Measurements from ENCODE around the gene NFE2L3. TPM values are rescaled to one million over a fixed set of nuclear protein-coding genes. Genes with fewer than 3 reads are reported as not detected.
A peak's percentile ranks its signal among the peaks of the same experiment; 100 is the strongest.
"Not testable (repeated sequence)": the region's sequence is repeated elsewhere in the genome, so short reads cannot be mapped to it uniquely, and the experiment has no call there.

Gene NFE2L3
- total and polyA plus RNA-seq, 2 of the 4 experiments (the other 2 are of a cell fraction) = 28.0 to 43.2 TPM

DNA sequence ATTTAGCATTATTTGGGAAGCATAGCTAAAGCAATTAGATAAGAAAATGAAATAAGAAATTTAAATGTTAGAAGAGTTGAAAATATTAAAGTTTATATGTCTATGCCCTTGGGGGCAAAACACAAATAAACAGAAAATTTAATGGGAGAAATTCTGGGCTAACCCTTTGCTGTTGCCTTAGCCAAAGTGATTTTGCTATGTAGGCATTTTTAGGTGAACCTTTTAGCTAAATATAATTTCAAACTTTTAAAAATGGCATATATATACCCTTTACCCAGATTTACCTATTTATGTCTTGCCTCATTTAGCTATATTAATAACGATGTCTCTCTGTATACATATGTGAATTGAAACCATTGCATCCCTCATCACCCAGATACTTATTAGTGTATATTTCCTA is 20.1 kb downstream of the NFE2L3 start:
- Histone ChIP-seq H3K9me1 (ENCODE audit: insufficient read depth, low read length) (peaks cover 8% of the 10 kb centered on the region), H3K27ac (ENCODE audit: insufficient read depth, low read length) (no peak overlapping the region), H3K9ac (ENCODE audit: low read depth, low read length) (no peak overlapping the region), H4K20me1 (ENCODE audit: insufficient read depth, low read length) (no peaks in the 10 kb centered on the region), H3K56ac (ENCODE audit: extremely low read depth, insufficient read depth, low read length) (no peak overlapping the region), H4K8ac (ENCODE audit: low read depth in 2 of 2, low read length in 2 of 2) (no peak overlapping the region), H2AK5ac (ENCODE audit: low read depth, low read length) (no peak overlapping the region), H4K91ac (ENCODE audit: insufficient read depth, low read depth, low read length) (no peak overlapping the region), H3K4me2 (ENCODE audit: low read depth, low read length) (no peak overlapping the region), H3K14ac (replicated peaks; ENCODE audit: low read depth, low read length) (no peak overlapping the region), H3K9me3 (ENCODE audit: control insufficient read depth, insufficient read depth, low read length) (no peaks in the 10 kb centered on the region), H3K36me3 (ENCODE audit: control insufficient read depth, insufficient read depth, low read length) (no peaks in the 10 kb centered on the region), H3K4me1 (ENCODE audit: control insufficient read depth, insufficient read depth, low read length) (peaks cover 3% of the 10 kb centered on the region; the same call in 1 of the 2 replicates), H3K23ac (ENCODE audit: low read depth, low read length) (no peak overlapping the region), H3K4me3 (ENCODE audit: insufficient read depth, low read depth, low read length) (no peak overlapping the region), H2BK5ac (ENCODE audit: low read depth, low read length, poor library complexity, severe bottlenecking) (no peak overlapping the region), H3K18ac (ENCODE audit: low read depth, low read length) (no peak overlapping the region), H3K4ac (ENCODE audit: low read depth, low read length) (no peak overlapping the region), H2AK9ac (replicated peaks; ENCODE audit: low read depth, low read length, poor library complexity) (no peak overlapping the region), H2AFZ (replicated peaks; ENCODE audit: low read length, poor library complexity) (no peak overlapping the region), H2BK15ac (ENCODE audit: low read depth, low read length) (no peak overlapping the region), H2BK120ac (ENCODE audit: low read depth, low read length) (no peak overlapping the region), H4K5ac (ENCODE audit: low read depth, low read length) (no peak overlapping the region), H3K27me3 (ENCODE audit: control insufficient read depth, insufficient read depth, low read length) (no peaks in the 10 kb centered on the region), H3K79me1 (ENCODE audit: low read depth in 1 of 2, low read length in 2 of 2) (peaks cover 3 to 9% of the 10 kb centered on the region in 2 experiments; a peak in 2 of 4 replicates), H2BK20ac (ENCODE audit: low read depth, low read length) (no peak overlapping the region)
- DNase-seq = no peak
- dilution Hi-C loops (cut with HindIII; ENCODE audit: low sequenced_read_pairs, unreplicated experiment) = no loop called here
- in situ Hi-C loops (cut with MboI; ENCODE audit: low sequenced_read_pairs) = no loop called here
- ChIA-PET POLR2A (ENCODE audit: unreplicated experiment) (interaction anchor here (0.5 kb wide), 1 partner anchor 1084 kb away, joined by 11 read pairs; no protein-coding TSS in a partner anchor), CTCF (no interaction called here)
- WGBS, 2 experiments (ENCODE audit: extremely low coverage in 2 of 2, insufficient read length in 1 of 2) = no CpG with 5 or more reads among the region's 1 CpG
- BruUV-seq (replicated peaks) = no TSS peak
- TF ChIP-seq FOS (IDR thresholded peaks at IDR 0.05; ENCODE audit: low read depth, low read length) (no peak), MAFK (IDR thresholded peaks at IDR 0.05; ENCODE audit: low read depth, low read length) (peak; percentile 77), RCOR1 (IDR thresholded peaks at IDR 0.05; ENCODE audit: insufficient replicate concordance, low read length) (no peak), SMC3 (IDR thresholded peaks at IDR 0.05; ENCODE audit: low read depth, low read length) (no peak), NFE2L2 (IDR thresholded peaks at IDR 0.05; ENCODE audit: low read depth, low read length) (no peak)
- intact Hi-C loops (cut with micrococcal nuclease) = no loop called here
- ATAC-seq (ENCODE audit: low read depth) = no peak

DNA sequence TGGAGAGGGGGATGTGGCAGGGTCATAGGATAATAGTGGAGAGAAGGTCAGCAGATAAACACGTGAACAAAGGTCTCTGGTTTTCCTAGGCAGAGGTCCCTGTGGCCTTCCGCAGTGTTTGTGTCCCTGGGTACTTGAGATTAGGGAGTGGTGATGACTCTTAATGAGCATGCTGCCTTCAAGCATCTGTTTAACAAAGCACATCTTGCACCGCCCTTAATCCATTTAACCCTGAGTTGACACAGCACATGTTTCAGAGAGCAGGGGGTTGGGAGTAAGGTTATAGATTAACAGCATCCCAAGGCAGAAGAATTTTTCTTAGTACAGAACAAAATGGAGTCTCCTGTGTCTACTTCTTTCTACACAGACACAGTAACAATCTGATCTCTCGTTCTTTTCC is 23.9 kb downstream of the NFE2L3 start:
- H3K14ac ChIP-seq (replicated peaks; ENCODE audit: low read depth, low read length); in situ Hi-C loops (cut with MboI; ENCODE audit: low sequenced_read_pairs); H2BK5ac ChIP-seq (ENCODE audit: low read depth, low read length, poor library complexity, severe bottlenecking); H2AFZ ChIP-seq (replicated peaks; ENCODE audit: low read length, poor library complexity); H3K4me2 ChIP-seq (ENCODE audit: low read depth, low read length); H3K4me1 ChIP-seq (ENCODE audit: control insufficient read depth, insufficient read depth, low read length); intact Hi-C loops (cut with micrococcal nuclease); H3K9me3 ChIP-seq (ENCODE audit: control insufficient read depth, insufficient read depth, low read length); ATAC-seq (ENCODE audit: low read depth); H4K20me1 ChIP-seq (ENCODE audit: insufficient read depth, low read length); BruUV-seq (replicated peaks); H2AK9ac ChIP-seq (replicated peaks; ENCODE audit: low read depth, low read length, poor library complexity); H3K9me1 ChIP-seq (ENCODE audit: insufficient read depth, low read length); H3K27ac ChIP-seq (ENCODE audit: insufficient read depth, low read length); H3K18ac ChIP-seq (ENCODE audit: low read depth, low read length); H2BK120ac ChIP-seq (ENCODE audit: low read depth, low read length); H2BK15ac ChIP-seq (ENCODE audit: low read depth, low read length); H4K8ac ChIP-seq (ENCODE audit: low read depth in 2 of 2, low read length in 2 of 2); H3K79me1 ChIP-seq (ENCODE audit: low read depth in 1 of 2, low read length in 2 of 2); H3K36me3 ChIP-seq (ENCODE audit: control insufficient read depth, insufficient read depth, low read length); H3K23ac ChIP-seq (ENCODE audit: low read depth, low read length); H3K4me3 ChIP-seq (ENCODE audit: insufficient read depth, low read depth, low read length); DNase-seq; POLR2A ChIA-PET (ENCODE audit: unreplicated experiment); dilution Hi-C loops (cut with HindIII; ENCODE audit: low sequenced_read_pairs, unreplicated experiment); H2BK20ac ChIP-seq (ENCODE audit: low read depth, low read length); H3K27me3 ChIP-seq (ENCODE audit: control insufficient read depth, insufficient read depth, low read length); H2AK5ac ChIP-seq (ENCODE audit: low read depth, low read length); H3K56ac ChIP-seq (ENCODE audit: extremely low read depth, insufficient read depth, low read length); CTCF ChIA-PET; H3K4ac ChIP-seq (ENCODE audit: low read depth, low read length); H3K9ac ChIP-seq (ENCODE audit: low read depth, low read length); H4K91ac ChIP-seq (ENCODE audit: insufficient read depth, low read depth, low read length); H4K5ac ChIP-seq (ENCODE audit: low read depth, low read length): not testable (repeated sequence)
- no CpG with 5 or more reads among the region's 4 CpGs for WGBS, 2 experiments (ENCODE audit: extremely low coverage in 2 of 2, insufficient read length in 1 of 2)
